NCI-H2171 (cell line): ENCODE measurements around the gene ZNF750.
A peak's percentile ranks its signal among the peaks of the same experiment; 100 is the strongest.

Experiments used
- DNase-seq: peaks from one replicate; lab custom pipeline; 2025; lab: John Stamatoyannopoulos, UW

Gene ZNF750

GRCh38 chr17:82859431-82860403, 19.9 kb upstream of the ZNF750 start:
- DNase-seq, result no peak

DNA sequence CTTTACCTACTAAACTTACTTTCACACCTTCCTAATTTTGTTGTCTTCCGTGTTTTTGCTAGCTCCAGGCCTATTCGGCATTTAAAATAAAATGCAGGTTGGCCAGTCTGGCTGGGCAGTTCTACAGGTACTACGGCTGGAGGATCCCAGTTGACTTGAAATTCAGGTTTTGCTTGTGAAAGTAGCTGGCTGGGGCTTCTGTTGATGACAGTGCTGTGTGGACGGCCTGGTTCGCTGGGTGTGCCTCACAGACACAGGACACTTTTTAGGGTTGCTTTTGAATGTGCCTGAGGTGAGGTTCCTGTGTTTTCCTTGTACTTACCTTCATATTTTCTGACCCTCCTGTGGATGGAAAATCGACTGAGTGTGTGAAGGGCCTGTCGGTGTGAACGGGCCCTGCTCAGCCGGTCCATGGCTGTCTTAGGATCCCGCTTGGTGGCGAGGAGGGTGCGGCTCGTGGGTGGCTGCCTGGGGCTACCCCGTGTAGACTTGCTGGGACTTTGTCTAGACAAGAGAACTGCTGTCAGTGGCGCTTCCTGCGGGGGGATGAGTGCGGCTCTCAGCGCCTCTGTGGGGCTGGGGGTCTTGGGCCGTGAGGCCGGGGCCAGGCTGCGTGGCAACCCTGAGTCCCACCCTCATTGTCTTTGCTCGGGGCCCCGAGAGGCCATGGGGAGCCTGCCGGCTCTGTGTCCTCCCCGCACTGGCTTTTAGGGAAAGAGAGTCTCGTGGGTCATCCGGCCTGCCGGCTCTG, 18.7 kb upstream of the ZNF750 start:
- no peak for DNase-seq

DNA sequence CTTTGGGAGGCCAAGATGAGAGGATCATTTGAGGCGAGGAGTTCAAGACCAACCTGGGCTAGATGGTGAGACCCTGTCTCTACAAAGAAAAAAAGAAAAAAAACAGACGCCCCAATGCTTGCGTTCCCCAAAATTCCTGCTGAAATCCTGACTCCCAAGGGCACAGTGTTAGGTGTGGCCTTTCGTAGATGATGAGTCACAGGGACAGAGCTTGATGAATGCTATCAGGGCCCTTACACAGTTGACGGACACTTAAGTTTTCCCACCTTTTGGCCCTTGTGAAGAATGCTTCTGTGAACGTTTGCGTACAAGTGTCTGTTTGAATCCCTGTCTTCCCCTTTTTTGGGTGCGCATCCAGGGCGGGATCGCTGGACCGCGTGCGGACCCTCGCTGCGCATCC, 16.5 kb upstream of the ZNF750 start:
- DNase-seq, result no peak

DNA sequence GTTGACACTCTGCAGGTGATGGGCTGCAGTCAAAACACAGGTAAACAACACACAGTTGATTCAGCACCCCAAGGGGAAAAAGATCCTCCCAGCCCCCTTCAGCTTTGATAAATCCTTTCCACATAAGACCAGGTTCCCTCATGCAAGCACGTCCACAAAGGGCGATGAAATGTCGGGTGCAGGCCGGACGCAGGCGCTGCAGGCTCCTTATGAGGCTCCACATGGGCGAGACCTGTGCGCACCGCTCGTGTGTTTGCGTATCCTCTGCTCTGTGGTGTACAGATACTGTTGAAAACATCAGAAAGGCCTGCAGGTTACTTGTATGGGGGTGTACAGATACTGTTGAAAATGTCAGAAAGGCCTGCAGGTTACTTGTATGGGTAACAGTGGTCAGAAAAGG, 14.4 kb upstream of the ZNF750 start:
- no peak for DNase-seq

DNA sequence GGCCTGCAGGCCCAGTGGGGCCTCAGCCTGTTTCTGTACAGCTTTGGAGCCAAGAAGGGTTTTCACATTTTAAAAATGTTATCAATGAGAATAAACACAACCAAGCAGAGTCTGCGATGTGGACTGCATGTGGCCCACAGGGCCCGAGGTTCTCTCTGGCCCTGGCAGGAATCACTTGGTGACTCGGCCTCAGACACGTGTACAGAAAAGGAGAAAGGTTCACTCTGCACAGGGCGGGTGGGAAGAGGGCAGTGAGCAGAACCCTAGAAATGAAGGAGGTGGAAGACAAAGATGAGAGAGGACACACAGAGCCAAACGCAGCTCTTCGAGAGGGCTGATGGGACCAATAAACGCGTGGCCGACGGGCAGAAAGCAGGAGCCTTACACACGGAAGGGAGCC, 11.6 kb upstream of the ZNF750 start:
- DNase-seq, result no peak

DNA sequence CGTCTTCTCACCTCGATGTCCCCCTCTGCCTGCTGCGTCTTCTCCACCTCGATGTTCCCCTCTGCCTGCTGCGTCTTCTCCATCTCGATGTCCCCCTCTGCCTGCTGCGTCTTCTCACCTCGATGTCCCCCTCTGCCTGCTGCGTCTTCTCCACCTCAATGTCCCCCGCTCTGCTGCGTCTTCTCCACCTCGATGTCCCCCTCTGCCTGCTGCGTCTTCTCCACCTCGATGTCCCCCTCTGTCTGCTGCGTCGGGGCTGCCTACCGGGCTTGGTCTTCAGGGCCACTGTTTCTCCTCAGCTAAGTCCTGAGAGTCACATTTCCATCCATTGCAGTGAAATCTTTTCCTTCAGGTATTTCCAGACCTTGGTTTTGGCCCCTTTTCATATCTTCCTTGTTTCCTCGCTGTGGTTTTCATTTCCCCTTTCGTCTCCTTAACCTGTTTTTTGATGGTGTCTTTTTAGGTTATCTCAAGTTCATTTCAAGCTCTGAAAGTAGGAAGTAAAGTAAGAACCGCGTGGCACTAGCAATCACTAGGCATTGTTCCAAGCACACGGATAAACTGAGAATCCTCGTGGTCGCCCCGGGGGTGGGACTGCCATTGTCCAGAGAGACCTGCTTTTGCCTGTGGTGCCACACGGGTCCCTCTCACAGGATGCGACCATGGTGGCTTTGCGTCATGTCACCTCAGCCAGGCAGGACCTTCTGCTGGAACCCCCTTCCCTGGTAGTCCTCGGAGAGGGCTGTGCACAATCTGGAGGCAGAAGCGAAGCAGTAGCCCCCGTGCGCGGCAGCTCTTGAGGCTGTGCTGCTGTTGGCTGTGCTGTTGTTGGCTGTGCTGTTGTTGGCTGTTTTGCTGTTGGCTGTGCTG, 9.5 kb upstream of the ZNF750 start:
- DNase-seq, result no peak

DNA sequence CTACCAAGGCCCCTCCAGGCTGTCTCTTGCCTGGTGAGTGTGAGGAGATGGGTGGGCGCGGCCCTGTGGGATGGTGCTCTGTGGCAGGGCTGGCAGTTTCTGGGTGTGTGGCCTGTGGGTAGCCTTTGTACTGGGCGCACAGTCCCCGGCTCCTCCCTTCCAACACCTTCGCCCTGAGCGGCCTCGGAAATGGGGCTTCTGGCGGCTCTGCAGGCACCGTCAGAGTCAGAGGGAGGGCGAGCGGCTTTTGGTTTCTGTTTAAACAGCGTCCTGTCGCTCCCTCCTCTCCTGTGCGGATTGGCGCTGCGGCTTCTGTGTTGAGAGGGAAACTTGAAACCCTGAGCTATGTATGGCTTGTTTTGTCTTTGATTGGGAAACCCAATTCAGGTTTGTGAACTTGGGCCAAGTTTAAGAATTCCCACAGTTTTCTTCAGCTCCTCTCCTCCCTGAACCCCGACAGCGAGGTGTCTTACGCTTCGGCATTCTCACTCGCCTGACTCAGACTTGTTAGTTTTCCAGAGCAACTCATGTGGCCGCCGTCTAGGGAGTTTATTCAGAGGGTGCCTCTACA, 8.3 kb upstream of the ZNF750 start:
- no peak for DNase-seq

- DNase-seq, result no peak
Observed at GRCh38 chr17:82846061-82846691, 6.4 kb upstream of the ZNF750 start.

DNA sequence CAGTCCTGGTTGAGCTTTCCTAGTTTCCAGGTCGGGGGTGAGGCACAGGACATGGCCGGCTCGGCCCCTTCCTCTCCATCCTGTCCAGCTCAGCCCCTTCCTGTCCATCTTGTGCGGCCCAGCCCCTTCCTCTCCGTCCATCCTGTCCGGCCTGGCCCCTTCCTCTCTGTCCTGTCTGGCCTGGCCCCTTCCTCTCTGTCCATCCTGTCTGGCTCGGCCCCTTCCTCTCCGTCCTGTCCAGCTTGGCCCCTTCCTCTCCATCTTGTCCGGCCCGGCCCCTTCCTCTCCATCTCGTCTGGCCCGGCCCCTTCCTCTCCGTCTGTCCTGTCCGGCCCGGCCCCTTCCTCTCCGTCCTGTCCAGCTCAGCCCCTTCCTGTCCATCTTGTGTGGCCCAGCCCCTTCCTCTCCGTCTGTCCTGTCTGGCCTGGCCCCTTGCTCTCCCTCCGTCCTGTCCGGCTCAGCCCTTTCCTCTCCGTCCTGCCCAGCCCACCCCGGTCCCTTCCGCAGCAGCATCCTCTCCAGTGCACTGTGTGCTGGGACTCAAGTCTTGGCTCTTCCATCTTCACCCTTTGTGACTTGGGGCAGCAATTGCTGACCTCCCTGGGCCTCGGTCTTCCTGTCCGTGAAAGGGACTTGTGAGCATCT, 5.5 kb upstream of the ZNF750 start:
- no peak for DNase-seq

- no peak for DNase-seq
Observed at GRCh38 chr17:82844796-82845162, 5.0 kb upstream of the ZNF750 start.

- no peak for DNase-seq
Observed at GRCh38 chr17:82843904-82844680, 4.3 kb upstream of the ZNF750 start.

- DNase-seq, result no peak
Observed at GRCh38 chr17:82841921-82842596, 2.2 kb upstream of the ZNF750 start.

DNA sequence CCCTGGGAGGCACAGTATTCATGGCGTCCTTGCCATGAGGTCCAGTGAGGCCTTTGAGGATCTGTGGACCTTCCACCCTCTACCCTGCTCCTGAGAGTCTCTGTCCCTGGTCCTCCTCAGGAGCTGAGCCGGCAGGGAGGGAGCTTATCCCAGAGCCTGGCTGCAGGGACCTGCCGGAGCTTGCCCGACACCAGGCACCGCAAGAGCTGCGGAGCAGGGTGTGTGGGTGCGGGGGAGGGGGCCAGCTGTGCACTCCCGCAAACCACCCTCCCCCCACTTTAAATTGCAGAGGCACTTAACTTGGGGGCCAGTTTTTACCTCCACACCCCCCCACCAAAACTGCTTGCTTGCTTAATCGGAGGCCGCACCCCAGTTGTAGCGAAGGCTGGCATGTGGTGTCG, 609 bp upstream of the ZNF750 start:
- peak; percentile 22 for DNase-seq

DNA sequence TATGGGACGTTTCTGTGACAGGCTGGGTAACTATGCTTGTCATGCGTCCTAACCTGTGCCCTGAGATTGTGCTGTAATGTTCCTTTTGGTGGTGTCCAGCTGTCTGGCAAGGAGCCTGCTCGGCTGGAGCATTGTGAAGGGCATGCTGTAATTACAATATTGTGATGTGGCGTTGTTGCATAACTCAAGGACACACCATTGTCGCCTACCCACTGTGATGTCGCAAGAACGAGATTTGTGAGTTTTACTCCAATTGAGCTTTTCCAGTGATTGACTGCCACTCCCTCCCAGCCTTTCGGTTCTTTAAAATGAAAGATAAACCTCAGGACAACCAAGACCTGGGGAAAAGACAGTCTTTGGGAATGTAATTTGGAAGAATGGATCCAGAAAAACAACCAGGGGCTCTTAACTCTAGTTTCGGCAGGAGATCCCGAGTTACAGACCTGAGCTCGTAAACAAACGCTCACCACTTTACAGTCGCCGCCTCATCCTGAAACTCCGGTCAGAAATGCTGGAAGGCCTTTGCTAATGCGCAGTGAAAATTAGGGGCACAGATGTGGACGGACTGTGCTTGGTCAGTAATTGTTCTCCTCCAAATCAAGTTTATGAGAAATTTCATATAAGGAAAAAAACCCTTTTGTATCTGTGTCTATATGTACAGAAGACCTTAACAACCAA, 1.3 kb downstream of the ZNF750 start:
- DNase-seq, result no peak

- DNase-seq, result no peak
Observed at GRCh38 chr17:82837586-82838320, 2.1 kb downstream of the ZNF750 start.

- DNase-seq, result peak; percentile 10
Observed at GRCh38 chr17:82836823-82837357, 2.9 kb downstream of the ZNF750 start.

GRCh38 chr17:82835766-82836512, 3.9 kb downstream of the ZNF750 start:
- DNase-seq, result peak; percentile 73
